Glomerular endothelial cell (primary cell): Measurements from ENCODE around the gene DOK3. TPM values are rescaled to one million over a fixed set of nuclear protein-coding genes. Genes with fewer than 3 reads are reported as not detected.
A peak's percentile ranks its signal among the peaks of the same experiment; 100 is the strongest.

Experiments used
- DNase-seq: peaks from one replicate; pipeline ENCODE4 v3.0.0-alpha.2; 2011; ENCODE audit warnings: low read depth, low spot score; ENCODE audit errors: extremely low read depth
- total RNA-seq: library from RNA; depleted of rRNA; stranded (reverse); fragments of >200 nt; gene quantifications from 2 replicates; pipeline ENCODE4 v1.2.3, GENCODE V29; 2015

Gene DOK3
- total RNA-seq, 1 donor from 2014 or later: 15.6 TPM

- DNase-seq: no peak
Measured at GRCh38 chr5:177469750-177470525, 39.7 kb downstream of the DOK3 start.

GRCh38 chr5:177468685-177469628 lies 40.7 kb downstream of the DOK3 start:
- DNase-seq: no peak

GRCh38 chr5:177468329-177468684 lies 41.3 kb downstream of the DOK3 start:
- no peak for DNase-seq

GRCh38 chr5:177467436-177467835 lies 42.2 kb downstream of the DOK3 start:
- no peak for DNase-seq

GRCh38 chr5:177466861-177467260 lies 42.8 kb downstream of the DOK3 start:
- DNase-seq: no peak

- DNase-seq: no peak
Measured at GRCh38 chr5:177465044-177465443, 44.6 kb downstream of the DOK3 start.

GRCh38 chr5:177462021-177462670 lies 47.5 kb downstream of the DOK3 start:
- DNase-seq: no peak

- DNase-seq: no peak
Measured at GRCh38 chr5:177459819-177460628, 49.6 kb downstream of the DOK3 start.

GRCh38 chr5:177459357-177459756 lies 50.3 kb downstream of the DOK3 start:
- DNase-seq: no peak

GRCh38 chr5:177458912-177459350 lies 50.7 kb downstream of the DOK3 start:
- DNase-seq: no peak

GRCh38 chr5:177457852-177458681 lies 51.6 kb downstream of the DOK3 start:
- no peak for DNase-seq

GRCh38 chr5:177456976-177457851 lies 52.4 kb downstream of the DOK3 start:
- peak; percentile 74 for DNase-seq

- no peak for DNase-seq
Measured at GRCh38 chr5:177456591-177456964, 53.0 kb downstream of the DOK3 start.

- no peak for DNase-seq
Measured at GRCh38 chr5:177455661-177456590, 53.7 kb downstream of the DOK3 start.

- DNase-seq: no peak
Measured at GRCh38 chr5:177455036-177455660, 54.5 kb downstream of the DOK3 start.

GRCh38 chr5:177454397-177455035 lies 55.1 kb downstream of the DOK3 start:
- no peak for DNase-seq
